Measurements from ENCODE around the gene FOXO6. TPM values are rescaled to one million over a fixed set of nuclear protein-coding genes. Genes with fewer than 3 reads are reported as not detected.

Gene FOXO6
- total RNA-seq, 1 donor from 2014 or later = 0.11 TPM

GRCh38 chr1:41427916-41428737 lies 66.9 kb downstream of the FOXO6 start:
- intact Hi-C loops (cut with micrococcal nuclease) = no loop called here
- no peak for DNase-seq (ENCODE audit: low spot score)
- Mint-ChIP-seq H3K27ac (no peak overlapping the region), H3K27me3 (ENCODE audit: low read depth) (peaks cover 1% of the 10 kb centered on the region), H3K4me1 (ENCODE audit: low read depth) (no peaks in the 10 kb centered on the region), H3K9me3 (no peaks in the 10 kb centered on the region), H3K36me3 (ENCODE audit: low read depth) (no peaks in the 10 kb centered on the region), H3K4me3 (ENCODE audit: low read depth) (no peak overlapping the region)

GRCh38 chr1:41428738-41429640 lies 67.8 kb downstream of the FOXO6 start:
- no peak overlapping the region for H3K27ac Mint-ChIP-seq
- H3K36me3 Mint-ChIP-seq (ENCODE audit: low read depth) = no peaks in the 10 kb centered on the region
- no peak for DNase-seq (ENCODE audit: low spot score)
- H3K4me1 Mint-ChIP-seq (ENCODE audit: low read depth) = no peaks in the 10 kb centered on the region
- intact Hi-C loops (cut with micrococcal nuclease) = no loop called here
- H3K4me3 Mint-ChIP-seq (ENCODE audit: low read depth) = no peak overlapping the region
- peaks cover 1% of the 10 kb centered on the region for H3K27me3 Mint-ChIP-seq (ENCODE audit: low read depth)
- no peaks in the 10 kb centered on the region for H3K9me3 Mint-ChIP-seq

DNA sequence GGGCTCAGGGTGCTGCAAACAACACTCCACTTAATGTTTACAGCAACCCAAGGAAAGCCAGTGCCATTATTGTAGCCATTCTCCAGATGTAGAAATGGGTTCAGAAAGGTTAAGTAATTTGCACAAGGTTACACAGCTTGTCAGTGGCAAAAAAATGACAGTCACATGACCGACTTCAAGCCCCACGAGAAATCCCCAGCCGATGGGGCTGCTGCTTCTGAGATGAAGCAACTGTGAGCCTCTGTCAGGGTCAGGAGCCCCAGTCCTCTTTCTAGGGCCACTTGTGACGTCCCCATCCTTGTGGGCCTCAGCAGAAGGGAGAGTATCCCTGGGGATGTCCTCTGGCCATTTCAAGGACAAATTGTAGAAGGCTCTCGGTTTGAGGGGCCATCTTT lies 68.4 kb downstream of the FOXO6 start:
- DNase-seq (ENCODE audit: low spot score) = no peak
- Mint-ChIP-seq H3K4me3 (ENCODE audit: low read depth) (no peak overlapping the region), H3K27me3 (ENCODE audit: low read depth) (peaks cover 1% of the 10 kb centered on the region), H3K27ac (no peak overlapping the region), H3K9me3 (no peaks in the 10 kb centered on the region), H3K4me1 (ENCODE audit: low read depth) (no peaks in the 10 kb centered on the region), H3K36me3 (ENCODE audit: low read depth) (no peaks in the 10 kb centered on the region)
- intact Hi-C loops (cut with micrococcal nuclease) = no loop called here

DNA sequence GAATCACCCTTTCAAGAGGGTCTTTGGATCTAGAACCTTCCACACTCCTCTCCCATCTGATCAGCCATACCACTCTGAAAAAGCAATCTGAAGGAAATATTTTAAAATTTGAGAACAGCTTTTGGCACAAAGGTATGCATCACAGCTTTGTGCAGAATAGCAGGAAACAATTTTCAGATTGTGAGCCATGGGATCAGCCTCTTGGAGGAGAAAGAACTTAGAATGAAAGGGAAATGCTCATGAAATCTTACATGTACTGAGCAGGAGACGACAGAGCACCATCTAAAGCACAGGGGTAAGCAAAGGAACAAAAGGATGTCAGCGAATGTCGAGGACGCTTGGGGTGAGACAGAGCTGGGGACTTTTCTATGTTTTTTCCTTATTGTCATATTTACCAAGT lies 68.8 kb downstream of the FOXO6 start:
- intact Hi-C loops (cut with micrococcal nuclease) = no loop called here
- no peaks in the 10 kb centered on the region for H3K9me3 Mint-ChIP-seq
- H3K4me3 Mint-ChIP-seq (ENCODE audit: low read depth) = no peak overlapping the region
- H3K36me3 Mint-ChIP-seq (ENCODE audit: low read depth) = no peaks in the 10 kb centered on the region
- no peak overlapping the region for H3K27ac Mint-ChIP-seq
- H3K4me1 Mint-ChIP-seq (ENCODE audit: low read depth) = no peaks in the 10 kb centered on the region
- no peak for DNase-seq (ENCODE audit: low spot score)
- H3K27me3 Mint-ChIP-seq (ENCODE audit: low read depth) = peaks cover 1% of the 10 kb centered on the region

DNA sequence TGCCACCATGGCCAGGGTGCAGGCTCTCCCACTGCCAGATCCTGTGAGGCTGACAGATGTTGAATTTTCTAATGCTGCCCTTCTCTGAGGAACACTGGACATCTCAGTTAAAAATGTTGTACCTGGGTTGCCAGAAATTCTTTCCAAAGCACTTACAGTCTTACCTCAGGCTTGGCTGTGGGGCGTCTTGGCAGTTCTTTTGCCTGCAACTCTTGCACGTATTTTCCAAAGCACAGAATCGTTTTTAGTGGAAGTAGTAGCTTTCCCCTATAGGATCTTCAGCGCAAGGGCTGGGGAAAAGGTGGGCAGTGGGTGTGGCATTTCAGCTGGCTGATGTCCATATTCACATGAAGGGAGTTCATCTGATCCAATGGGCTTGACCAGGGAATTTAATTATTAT lies 69.3 kb downstream of the FOXO6 start:
- no peak overlapping the region for H3K27ac Mint-ChIP-seq
- no peak for DNase-seq (ENCODE audit: low spot score)
- intact Hi-C loops (cut with micrococcal nuclease) = no loop called here
- no peaks in the 10 kb centered on the region for H3K4me1 Mint-ChIP-seq (ENCODE audit: low read depth)
- H3K27me3 Mint-ChIP-seq (ENCODE audit: low read depth) = peaks cover 1% of the 10 kb centered on the region
- H3K36me3 Mint-ChIP-seq (ENCODE audit: low read depth) = no peaks in the 10 kb centered on the region
- H3K4me3 Mint-ChIP-seq (ENCODE audit: low read depth) = no peak overlapping the region
- no peaks in the 10 kb centered on the region for H3K9me3 Mint-ChIP-seq

DNA sequence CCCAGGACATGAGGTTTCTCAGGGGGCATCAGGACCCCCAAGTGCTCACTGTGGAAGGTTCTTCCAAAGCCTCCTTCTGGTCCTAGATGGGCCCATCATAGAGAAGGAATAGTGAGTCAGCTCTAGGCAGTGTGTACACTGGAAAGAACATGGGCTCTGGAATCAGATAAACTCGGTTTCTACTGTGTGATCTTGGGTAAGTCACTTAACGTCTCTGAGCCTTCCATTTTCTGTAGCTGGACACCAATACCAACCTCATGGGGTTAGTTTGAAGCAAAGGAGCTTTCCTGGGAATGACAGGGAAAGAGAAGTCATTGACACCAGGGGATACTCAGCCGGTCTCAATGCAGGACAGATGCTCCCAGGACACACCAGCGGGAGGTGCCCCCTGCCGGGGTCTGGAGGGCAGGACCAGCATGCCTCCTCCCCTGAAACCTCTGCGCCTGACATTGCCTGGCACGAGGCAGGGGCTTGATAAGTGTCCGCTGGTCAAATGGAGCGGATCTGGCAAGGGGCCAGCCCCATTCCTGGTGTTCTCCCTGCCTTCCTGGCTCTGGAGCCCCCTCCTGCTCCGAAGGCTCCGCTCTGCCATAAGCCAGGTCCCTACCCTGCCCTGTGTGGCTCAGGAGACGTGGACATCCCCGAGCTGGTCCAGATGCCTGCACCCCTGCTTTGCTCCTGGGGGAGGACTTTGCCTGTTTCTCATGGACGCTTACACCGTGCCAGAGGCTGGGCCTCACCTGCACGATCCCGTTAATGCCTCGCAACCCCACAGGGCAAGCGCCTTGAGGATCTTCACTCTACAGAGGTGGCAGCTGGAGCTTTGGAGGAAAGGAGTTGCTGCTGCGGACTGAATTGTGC lies 70.5 kb downstream of the FOXO6 start:
- Mint-ChIP-seq H3K4me3 (ENCODE audit: low read depth) (no peak overlapping the region), H3K9me3 (no peaks in the 10 kb centered on the region), H3K36me3 (ENCODE audit: low read depth) (no peaks in the 10 kb centered on the region), H3K27ac (no peak overlapping the region), H3K27me3 (ENCODE audit: low read depth) (peaks cover 5% of the 10 kb centered on the region), H3K4me1 (ENCODE audit: low read depth) (no peaks in the 10 kb centered on the region)
- intact Hi-C loops (cut with micrococcal nuclease) = loop anchor here (1.0 kb wide), 1 partner anchor 163 kb away; no protein-coding TSS in a partner anchor
- no peak for DNase-seq (ENCODE audit: low spot score)

Other genes starting within 250 kb of the FOXO6 start
- gene SCMH1, start 119.1 kb upstream of the FOXO6 start, total RNA-seq = 19.0 and 20.3 TPM in 2 replicates
- not detected in 2 replicates for gene EDN2, start 123.2 kb downstream of the FOXO6 start, total RNA-seq

Measured in activated T-helper 2 cell treated with anti-CD3 and anti-CD28 coated beads, Interferon-gamma antibody, Interleukin-2, Interleukin-4, amounts not matched to agents 10 μg/mL and 5 μg/mL and 100 μg/mL, durations not matched to agents 14 hours and 24 hours and 36 hours (primary cell).